Measurements from ENCODE around the gene GSTM2. TPM values are rescaled to one million over a fixed set of nuclear protein-coding genes. Genes with fewer than 3 reads are reported as not detected.

GSTM2 gene
- total RNA-seq, 1 experiment from 2014 or later, result 5.9 TPM

DNA sequence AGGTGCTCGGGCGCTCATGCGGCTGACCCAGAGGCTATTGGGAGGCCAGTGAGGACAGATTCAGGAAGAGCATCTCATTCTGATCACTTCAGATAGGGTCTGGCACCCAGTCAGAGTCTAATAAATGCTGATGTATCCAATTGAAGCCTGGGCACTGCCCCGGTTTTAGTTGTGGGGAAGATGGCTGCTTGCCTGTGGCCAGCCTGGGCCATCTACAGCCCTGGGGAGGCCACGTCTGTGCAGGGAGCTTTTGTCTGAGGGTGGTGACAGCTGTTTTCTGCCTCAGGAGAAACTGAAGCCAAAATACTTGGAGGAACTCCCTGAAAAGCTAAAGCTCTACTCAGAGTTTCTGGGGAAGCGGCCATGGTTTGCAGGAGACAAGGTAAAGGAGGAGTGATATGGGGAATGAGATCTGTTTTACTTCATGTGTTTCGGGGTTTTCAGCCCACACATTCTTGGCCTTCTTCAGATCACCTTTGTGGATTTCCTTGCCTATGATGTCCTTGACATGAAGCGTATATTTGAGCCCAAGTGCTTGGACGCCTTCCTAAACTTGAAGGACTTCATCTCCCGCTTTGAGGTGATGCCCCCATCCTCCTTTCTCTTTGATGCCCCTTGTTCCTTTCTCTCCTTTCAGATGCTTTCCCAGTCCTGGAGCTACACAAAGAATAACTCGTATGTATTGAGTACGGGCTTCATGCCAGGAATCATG is 47.0 kb downstream of the GSTM2 start:
- Histone ChIP-seq H3K4me1 (ENCODE audit: control insufficient read depth in 1 of 2, insufficient read depth in 2 of 2, low read length in 2 of 2) (peaks cover 0 to 13% of the 10 kb centered on the region in 2 experiments; a peak in 2 of 4 replicates), H4K20me1 (ENCODE audit: insufficient read depth) (no peaks in the 10 kb centered on the region), H3K27me3 (ENCODE audit: insufficient read depth, low read length) (no peaks in the 10 kb centered on the region), H3K9me3 (ENCODE audit: control insufficient read depth in 1 of 2, insufficient read depth in 1 of 2, low read depth in 1 of 2, low read length in 2 of 2) (no peaks in the 10 kb centered on the region), H3K4me2 (ENCODE audit: low read length) (no peak overlapping the region), H3K79me2 (ENCODE audit: insufficient read depth, low read length) (no peaks in the 10 kb centered on the region), H3K36me3 (ENCODE audit: control insufficient read depth in 1 of 2, insufficient read depth in 2 of 2, low read length in 2 of 2) (no peaks in the 10 kb centered on the region), H3K9ac (ENCODE audit: low read length) (no peak overlapping the region), H3K27ac (ENCODE audit: low read depth, low read length) (no peak overlapping the region), H3K4me3 (replicated peaks in 1 of 2; ENCODE audit: low read depth in 1 of 2, low read length in 2 of 2) (no peak overlapping the region), H3K9me2 (ENCODE audit: insufficient read depth) (no peaks in the 10 kb centered on the region), H2AFZ (ENCODE audit: low read depth, low read length, poor library complexity, severe bottlenecking) (no peak overlapping the region)
- ATAC-seq, result no peak
- DNase-seq (ENCODE audit: low read depth, low spot score), result no peak
- no TSS peak for BruUV-seq (replicated peaks)
- TF ChIP-seq EZH2 (IDR thresholded peaks at IDR 0.05) (no peak), ZFX (IDR thresholded peaks at IDR 0.05) (no peak), CEBPB (IDR thresholded peaks at IDR 0.05; ENCODE audit: low read depth) (no peak), POLR2A (IDR thresholded peaks at IDR 0.05; ENCODE audit: borderline replicate concordance, extremely low read depth, insufficient read depth, insufficient read length) (no peak), ELF1 (IDR thresholded peaks at IDR 0.05; ENCODE audit: borderline replicate concordance, low read depth) (no peak), RAD21 (IDR thresholded peaks at IDR 0.05; ENCODE audit: low read depth) (no peak), FOSL1 (IDR thresholded peaks at IDR 0.05; ENCODE audit: low read depth) (no peak), SP1 (IDR thresholded peaks at IDR 0.05; ENCODE audit: low read depth) (no peak)
- TF ChIP-seq, protein P1, sequence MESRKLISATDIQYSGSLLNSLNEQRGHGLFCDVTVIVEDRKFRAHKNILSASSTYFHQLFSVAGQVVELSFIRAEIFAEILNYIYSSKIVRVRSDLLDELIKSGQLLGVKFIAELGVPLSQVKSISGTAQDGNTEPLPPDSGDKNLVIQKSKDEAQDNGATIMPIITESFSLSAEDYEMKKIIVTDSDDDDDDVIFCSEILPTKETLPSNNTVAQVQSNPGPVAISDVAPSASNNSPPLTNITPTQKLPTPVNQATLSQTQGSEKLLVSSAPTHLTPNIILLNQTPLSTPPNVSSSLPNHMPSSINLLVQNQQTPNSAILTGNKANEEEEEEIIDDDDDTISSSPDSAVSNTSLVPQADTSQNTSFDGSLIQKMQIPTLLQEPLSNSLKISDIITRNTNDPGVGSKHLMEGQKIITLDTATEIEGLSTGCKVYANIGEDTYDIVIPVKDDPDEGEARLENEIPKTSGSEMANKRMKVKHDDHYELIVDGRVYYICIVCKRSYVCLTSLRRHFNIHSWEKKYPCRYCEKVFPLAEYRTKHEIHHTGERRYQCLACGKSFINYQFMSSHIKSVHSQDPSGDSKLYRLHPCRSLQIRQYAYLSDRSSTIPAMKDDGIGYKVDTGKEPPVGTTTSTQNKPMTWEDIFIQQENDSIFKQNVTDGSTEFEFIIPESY (IDR thresholded peaks at IDR 0.05; ENCODE audit: extremely low read depth, insufficient replicate concordance, low read length), result no peak
- TF ChIP-seq, protein P2, sequence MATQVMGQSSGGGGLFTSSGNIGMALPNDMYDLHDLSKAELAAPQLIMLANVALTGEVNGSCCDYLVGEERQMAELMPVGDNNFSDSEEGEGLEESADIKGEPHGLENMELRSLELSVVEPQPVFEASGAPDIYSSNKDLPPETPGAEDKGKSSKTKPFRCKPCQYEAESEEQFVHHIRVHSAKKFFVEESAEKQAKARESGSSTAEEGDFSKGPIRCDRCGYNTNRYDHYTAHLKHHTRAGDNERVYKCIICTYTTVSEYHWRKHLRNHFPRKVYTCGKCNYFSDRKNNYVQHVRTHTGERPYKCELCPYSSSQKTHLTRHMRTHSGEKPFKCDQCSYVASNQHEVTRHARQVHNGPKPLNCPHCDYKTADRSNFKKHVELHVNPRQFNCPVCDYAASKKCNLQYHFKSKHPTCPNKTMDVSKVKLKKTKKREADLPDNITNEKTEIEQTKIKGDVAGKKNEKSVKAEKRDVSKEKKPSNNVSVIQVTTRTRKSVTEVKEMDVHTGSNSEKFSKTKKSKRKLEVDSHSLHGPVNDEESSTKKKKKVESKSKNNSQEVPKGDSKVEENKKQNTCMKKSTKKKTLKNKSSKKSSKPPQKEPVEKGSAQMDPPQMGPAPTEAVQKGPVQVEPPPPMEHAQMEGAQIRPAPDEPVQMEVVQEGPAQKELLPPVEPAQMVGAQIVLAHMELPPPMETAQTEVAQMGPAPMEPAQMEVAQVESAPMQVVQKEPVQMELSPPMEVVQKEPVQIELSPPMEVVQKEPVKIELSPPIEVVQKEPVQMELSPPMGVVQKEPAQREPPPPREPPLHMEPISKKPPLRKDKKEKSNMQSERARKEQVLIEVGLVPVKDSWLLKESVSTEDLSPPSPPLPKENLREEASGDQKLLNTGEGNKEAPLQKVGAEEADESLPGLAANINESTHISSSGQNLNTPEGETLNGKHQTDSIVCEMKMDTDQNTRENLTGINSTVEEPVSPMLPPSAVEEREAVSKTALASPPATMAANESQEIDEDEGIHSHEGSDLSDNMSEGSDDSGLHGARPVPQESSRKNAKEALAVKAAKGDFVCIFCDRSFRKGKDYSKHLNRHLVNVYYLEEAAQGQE (IDR thresholded peaks at IDR 0.05; ENCODE audit: low read depth), result no peak
- intact Hi-C loops (cut with micrococcal nuclease), result loop anchor here (5.0 kb wide), 1 partner anchor 267 kb away; the partner anchor contains the start of gene AHCYL1
- ChIA-PET RAD21 (ENCODE audit: low non-redundant PET in 1 of 2, low total read pairs in 2 of 2, uncharacterized antibody in 2 of 2, unreplicated experiment in 2 of 2) (no interaction called here), CTCF (no interaction called here), POLR2A (no interaction called here)
